ENCODE measurements around the gene ZNF774.
"Not testable (repeated sequence)": the region's sequence is repeated elsewhere in the genome, so short reads cannot be mapped to it uniquely, and the experiment has no call there.

Gene ZNF774

GRCh38 chr15:90389513-90389912, 37.4 kb downstream of the ZNF774 start:
- no peak for DNase-seq (ENCODE audit: low spot score)

DNA sequence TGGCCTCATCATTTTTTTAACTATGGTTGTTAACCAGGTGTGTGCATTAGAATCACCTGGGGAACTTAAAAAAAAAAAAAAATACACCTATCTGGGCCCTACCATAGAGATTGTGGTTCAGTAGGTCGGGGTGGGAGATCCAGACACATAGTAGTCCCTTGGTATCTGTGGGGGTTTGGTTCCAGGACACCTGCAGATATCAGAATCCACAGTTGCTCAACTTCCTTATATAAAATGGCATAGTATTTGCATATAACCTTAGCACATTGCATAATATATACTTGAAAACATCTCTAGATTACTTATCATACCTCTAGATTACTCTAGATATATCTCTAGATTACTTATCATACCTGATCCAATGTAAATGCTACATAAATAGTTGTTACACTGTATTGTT, 41.0 kb downstream of the ZNF774 start:
- no peak for DNase-seq (ENCODE audit: low spot score)

DNA sequence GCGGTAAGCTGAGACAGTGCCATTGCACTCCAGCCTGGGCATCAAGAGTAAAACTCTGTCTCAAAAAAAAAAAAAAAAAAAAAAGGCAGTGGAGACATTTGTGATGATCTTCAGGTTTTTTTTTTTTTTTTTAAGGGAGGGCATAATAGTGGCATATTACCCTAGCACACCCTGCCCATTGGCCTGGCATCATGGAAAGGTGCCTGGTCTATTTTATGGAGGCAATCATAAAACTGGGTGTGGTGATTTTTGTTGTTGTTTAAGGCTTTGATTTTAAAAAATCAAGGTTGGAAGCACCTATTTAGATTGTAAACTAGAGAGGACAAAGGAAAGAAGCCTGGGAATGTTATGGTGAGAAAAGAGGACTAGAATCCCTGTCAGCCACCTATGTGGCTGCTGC, 42.0 kb downstream of the ZNF774 start:
- no peak for DNase-seq (ENCODE audit: low spot score)

- DNase-seq (ENCODE audit: low spot score), result no peak
Observed at GRCh38 chr15:90394748-90395442, 42.8 kb downstream of the ZNF774 start.

DNA sequence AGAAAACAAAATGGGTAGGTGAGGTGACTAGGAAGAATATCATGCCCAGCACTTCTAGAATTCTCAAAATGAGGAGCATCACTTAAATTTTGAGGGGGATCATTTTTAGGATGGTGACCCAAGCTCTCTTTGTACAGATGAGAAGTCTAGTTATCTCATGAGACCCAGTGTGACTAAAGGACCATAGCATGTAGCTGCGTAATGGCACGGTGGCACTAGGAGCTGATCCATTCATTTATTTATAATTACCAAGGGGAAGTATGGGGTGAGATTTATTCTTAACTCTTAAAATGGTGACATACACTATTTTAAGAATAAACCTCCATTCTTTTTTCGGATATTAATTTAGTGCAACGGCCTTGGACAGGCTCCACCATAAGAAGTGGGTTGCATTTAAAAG, 44.2 kb downstream of the ZNF774 start:
- no peak for DNase-seq (ENCODE audit: low spot score)

DNA sequence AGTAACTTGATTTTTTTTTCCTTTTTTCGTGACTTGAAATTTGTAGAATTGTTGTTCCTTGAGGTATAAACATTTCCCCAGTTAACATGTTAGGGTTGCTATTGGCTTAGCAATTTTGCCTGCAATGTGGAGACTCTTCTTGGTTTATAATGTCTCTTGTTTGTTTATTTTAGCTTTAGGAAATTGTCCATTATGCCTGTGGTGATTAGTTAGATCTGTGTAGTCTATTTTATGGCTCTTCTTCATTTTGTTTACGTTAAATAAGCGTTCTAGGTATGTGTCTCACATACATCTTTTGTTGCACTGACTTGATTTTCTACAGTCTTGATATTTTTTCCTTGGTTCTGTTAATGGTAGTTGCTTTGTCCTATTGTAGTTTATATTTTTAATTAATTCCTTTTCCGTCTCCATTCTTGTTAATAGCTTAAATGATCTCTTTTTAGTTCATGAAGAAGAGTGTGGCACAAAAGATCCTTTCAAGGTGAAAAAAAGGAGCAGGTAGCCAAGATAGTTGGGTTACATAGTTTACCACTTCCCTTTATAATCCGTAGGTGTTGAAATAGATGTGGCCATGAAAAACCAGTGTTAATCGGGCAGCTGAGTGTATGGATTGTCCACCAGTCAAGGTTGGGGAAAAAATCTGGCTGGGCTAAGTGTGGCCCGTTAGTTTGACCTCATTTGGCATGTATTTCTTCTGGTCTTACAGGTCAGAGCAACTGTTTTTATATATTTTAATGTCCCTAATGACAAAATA, 48.1 kb downstream of the ZNF774 start:
- no peak for DNase-seq (ENCODE audit: low spot score)

GRCh38 chr15:90400759-90401314, 48.8 kb downstream of the ZNF774 start:
- peak; percentile 92 for DNase-seq (ENCODE audit: low spot score)

DNA sequence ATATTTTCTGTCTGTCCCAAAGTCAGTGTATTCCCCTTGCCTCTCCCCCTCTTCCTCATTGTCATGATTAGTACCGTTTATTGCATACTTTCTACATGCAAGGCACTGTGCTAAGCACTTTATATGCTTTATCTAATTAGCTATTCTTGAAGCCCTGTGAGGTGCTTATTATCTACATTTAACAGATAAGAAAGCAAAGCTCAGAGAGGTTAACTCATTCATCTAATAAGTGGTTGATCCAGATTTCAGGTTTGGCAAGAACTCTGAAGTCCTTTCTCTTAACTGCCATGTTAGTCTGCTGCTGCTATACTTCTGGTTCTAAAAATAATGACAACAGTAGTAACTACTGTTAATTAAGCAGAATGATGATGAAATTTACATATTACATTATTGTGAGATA, 49.4 kb downstream of the ZNF774 start:
- DNase-seq (ENCODE audit: low spot score), result no peak

DNA sequence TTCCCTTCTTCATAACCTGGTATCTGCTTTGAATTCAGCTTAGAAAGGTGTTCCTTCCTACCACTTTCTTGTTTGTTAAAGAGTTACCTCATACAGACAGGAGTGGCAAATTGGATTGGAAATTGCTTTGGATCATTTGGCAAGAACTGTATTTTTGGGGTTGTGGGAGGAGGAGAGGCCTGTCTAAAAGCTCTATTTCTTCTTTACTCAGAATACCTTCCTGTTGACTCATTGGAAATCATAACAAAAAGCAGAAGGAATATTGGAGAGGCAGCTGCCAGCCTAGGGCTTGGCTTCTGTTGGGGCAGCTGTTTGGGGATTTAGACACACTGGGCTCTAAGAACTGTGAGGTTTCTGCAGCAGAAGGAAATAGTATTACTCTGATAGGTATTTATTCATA, 50.1 kb downstream of the ZNF774 start:
- DNase-seq (ENCODE audit: low spot score), result peak; percentile 77

DNA sequence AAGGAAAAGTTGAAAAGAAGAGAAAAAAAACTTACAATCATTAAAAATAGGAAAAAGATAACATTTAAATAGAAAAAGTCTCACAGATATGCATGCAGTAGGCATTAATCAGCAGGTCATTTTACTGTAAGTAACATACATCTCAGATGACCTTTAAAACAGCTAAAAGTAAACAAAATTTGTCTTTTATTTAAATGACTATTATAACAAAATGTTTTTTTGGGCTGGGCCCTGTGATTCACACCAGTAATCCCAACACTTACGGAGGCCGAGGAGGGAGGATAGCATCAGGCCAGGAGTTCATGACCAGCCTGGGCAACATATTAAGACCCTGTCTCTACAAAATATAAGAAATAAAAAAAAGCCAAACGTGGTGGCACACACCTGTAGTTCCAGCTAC, 50.7 kb downstream of the ZNF774 start:
- DNase-seq (ENCODE audit: low spot score), result no peak

DNA sequence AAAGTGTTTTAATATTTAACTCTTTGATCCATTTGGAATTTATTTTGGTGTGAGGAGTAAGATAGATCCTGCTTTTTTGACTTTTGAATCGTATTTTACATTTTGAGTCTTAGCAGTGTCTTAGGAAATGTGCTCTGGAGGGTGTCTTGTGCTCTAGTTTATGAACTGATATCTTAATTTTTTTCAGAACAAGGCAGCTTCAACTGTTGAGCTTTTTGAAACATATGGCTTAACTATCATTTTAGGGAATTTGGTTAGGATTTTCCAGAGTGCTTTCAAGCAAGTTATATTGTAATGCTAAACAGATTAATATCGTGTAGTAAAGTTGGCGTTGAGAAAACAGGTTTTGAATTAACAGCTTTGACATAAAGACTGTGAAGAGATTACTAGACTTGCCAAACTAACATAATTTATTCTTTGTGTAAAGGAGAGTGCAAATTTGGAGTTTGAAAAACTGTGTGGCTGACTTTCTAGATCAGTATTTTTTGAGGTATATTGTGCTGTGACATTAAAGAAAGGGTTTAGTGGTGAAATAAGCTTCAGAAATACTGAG, 53.0 kb downstream of the ZNF774 start:
- no peak for DNase-seq (ENCODE audit: low spot score)

DNA sequence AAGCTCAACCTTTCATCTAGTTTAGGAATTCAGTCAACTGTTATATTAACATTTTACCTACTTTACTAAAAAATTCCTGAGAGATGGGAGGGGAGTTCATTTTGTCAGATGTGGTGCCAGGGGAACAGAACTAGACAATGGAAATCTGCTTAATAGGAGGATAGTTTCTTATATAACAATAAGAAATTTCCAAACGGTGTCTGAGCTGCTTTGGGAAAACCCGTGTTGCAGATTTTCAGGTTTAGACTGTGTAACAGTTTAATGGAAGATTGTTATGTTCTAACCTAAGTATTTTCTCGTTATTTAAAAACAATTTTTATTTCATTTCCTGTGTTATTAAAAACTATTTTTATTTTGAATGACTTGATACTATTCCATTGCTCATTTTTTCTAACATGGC, 55.3 kb downstream of the ZNF774 start:
- no peak for DNase-seq (ENCODE audit: low spot score)

GRCh38 chr15:90407871-90408317, 55.8 kb downstream of the ZNF774 start:
- DNase-seq (ENCODE audit: low spot score), result no peak

DNA sequence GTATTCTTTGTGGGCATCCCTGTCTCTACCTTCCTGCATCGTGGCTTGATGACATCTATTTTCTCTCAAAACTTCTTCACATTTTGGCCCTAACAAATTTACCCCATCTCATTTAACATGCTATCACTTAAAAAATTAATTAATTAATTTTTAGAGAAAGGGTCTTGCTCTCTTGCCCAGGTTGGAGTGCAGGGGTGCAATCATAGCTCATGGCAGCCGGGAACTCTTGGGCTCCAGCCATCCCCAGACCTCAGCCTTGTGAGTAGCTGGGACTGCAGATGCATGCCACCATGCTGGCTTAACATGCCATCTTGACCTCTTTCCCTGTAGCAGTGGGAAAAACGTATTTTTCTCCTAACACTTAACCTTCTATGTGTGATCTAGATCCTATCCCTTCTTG, 56.6 kb downstream of the ZNF774 start:
- no peak for DNase-seq (ENCODE audit: low spot score)

DNA sequence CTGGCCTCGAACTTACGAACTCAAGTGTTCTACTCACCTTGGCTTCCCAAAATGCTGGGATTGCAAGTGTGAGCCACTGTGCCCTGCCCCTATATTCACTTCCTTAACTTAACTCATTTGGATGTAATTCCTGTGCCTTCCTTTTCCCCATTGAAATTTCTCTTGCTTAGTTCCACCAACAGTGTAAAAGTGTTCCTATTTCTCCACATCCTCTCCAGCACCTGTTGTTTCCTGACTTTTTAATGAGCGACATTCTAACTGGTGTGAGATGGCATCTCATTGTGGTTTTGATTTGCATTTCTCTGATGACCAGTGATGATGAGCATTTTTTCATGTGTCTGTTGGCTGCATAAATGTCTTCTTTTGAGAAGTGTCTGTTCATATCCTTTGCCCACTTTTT, 57.5 kb downstream of the ZNF774 start:
- DNase-seq (ENCODE audit: low spot score), result not testable (repeated sequence)

GRCh38 chr15:90410316-90410715, 58.2 kb downstream of the ZNF774 start:
- not testable (repeated sequence) for DNase-seq (ENCODE audit: low spot score)

- DNase-seq (ENCODE audit: low spot score), result no peak
Observed at GRCh38 chr15:90411176-90411575, 59.1 kb downstream of the ZNF774 start.

Measured in AG08395 (cell line).